Lower lobe of right lung (tissue), 2 donors: ENCODE data around the gene PYGB. TPM values are rescaled to one million over a fixed set of nuclear protein-coding genes. Genes with fewer than 3 reads are reported as not detected.

Experiments
- ATAC-seq, 2 donors: fragments of 200-7000 bp; cut with Tn5 transposase; one replicate each; pipeline ENCODE4 v1.9.1; 2020 to 2022; ENCODE audit warnings: mild to moderate bottlenecking in 2 of 2, moderate library complexity in 2 of 2
- DNase-seq: peaks from one replicate; pipeline ENCODE4 v3.0.0-alpha.2; 2020
- H3K27ac ChIP-seq: fragments of 200-600 bp; one replicate; pipeline ENCODE4 v1.8.0; 2022
- H3K27me3 ChIP-seq: fragments of 200-600 bp; one replicate; pipeline ENCODE4 v1.8.0; 2022; ENCODE audit warnings: low read depth
- H3K36me3 ChIP-seq: fragments of 200-600 bp; one replicate; pipeline ENCODE4 v1.8.0; 2022; ENCODE audit warnings: mild to moderate bottlenecking
- H3K4me1 ChIP-seq: fragments of 200-600 bp; one replicate; pipeline ENCODE4 v1.8.0; 2022
- H3K4me3 ChIP-seq: fragments of 200-600 bp; one replicate; pipeline ENCODE4 v1.8.0; 2022; ENCODE audit warnings: mild to moderate bottlenecking
- H3K9me3 ChIP-seq: fragments of 200-600 bp; one replicate; pipeline ENCODE4 v1.8.0; 2022
- CTCF ChIP-seq: fragments of 200-600 bp; IDR thresholded peaks from one replicate; pipeline ENCODE4 v1.8.0; 2022; ENCODE audit warnings: antibody characterized with exemption, mild to moderate bottlenecking
- intact Hi-C: fragments of 100-400 bp; cut with DNase I; formaldehyde crosslinking; loops from one replicate; pipeline ENCODE4 v1.11.0; 2022
- total RNA-seq: library from RNA; stranded (reverse); fragmentation: NEBNext Ultra II Directional; extraction: Animal tissue kit (Norgen Biotek cat#: 25700); gene quantifications from one replicate; pipeline ENCODE4 v1.2.1, GENCODE V29; 2021
- donor health status: DM: no; HTN: yes; CAD: no; lungs with severe emphysema.

Gene PYGB
- total RNA-seq, 1 donor from 2014 or later, result 57.5 TPM

GRCh38 chr20:25242231-25242630 lies 5.7 kb upstream of the PYGB start:
- Histone ChIP-seq H3K27ac (no peak overlapping the region), H3K36me3 (no peaks in the 10 kb centered on the region), H3K4me3 (no peak overlapping the region), H3K27me3 (no peaks in the 10 kb centered on the region), H3K9me3 (no peaks in the 10 kb centered on the region), H3K4me1 (peaks cover 23% of the 10 kb centered on the region)
- ATAC-seq (no peak), DNase-seq (no peak)
- intact Hi-C loops, result no loop called here
- TF ChIP-seq CTCF, result no peak

GRCh38 chr20:25243416-25243979 lies 4.4 kb upstream of the PYGB start:
- Histone ChIP-seq H3K9me3 (no peaks in the 10 kb centered on the region), H3K4me1 (peaks cover 14% of the 10 kb centered on the region), H3K4me3 (no peak overlapping the region), H3K27me3 (no peaks in the 10 kb centered on the region), H3K27ac (no peak overlapping the region), H3K36me3 (no peaks in the 10 kb centered on the region)
- no peak for TF ChIP-seq CTCF
- intact Hi-C loops, result no loop called here
- ATAC-seq (no peak), DNase-seq (no peak)

- no peak for TF ChIP-seq CTCF
- ATAC-seq, result no peak
- Histone ChIP-seq H3K36me3 (no peaks in the 10 kb centered on the region), H3K27me3 (no peaks in the 10 kb centered on the region), H3K4me1 (peaks cover 24% of the 10 kb centered on the region), H3K27ac (no peak overlapping the region), H3K4me3 (no peak overlapping the region), H3K9me3 (no peaks in the 10 kb centered on the region)
- DNase-seq, result no peak
- intact Hi-C loops, result no loop called here
These were observed 2.9 kb upstream of the PYGB start for GRCh38 chr20:25244976-25245375.

GRCh38 chr20:25245461-25245860 lies 2.4 kb upstream of the PYGB start:
- ATAC-seq, result no peak
- peaks cover 29% of the 10 kb centered on the region for H3K4me1 ChIP-seq
- H3K9me3 ChIP-seq, result no peaks in the 10 kb centered on the region
- intact Hi-C loops, result no loop called here
- no peak for DNase-seq
- H3K4me3 ChIP-seq, result no peak overlapping the region
- no peaks in the 10 kb centered on the region for H3K36me3 ChIP-seq
- no peaks in the 10 kb centered on the region for H3K27me3 ChIP-seq
- H3K27ac ChIP-seq, result no peak overlapping the region
- TF ChIP-seq CTCF, result no peak

GRCh38 chr20:25246182-25246999 lies 1.5 kb upstream of the PYGB start:
- no peaks in the 10 kb centered on the region for H3K36me3 ChIP-seq
- peak overlapping the region; percentile 95 for H3K4me3 ChIP-seq
- H3K4me1 ChIP-seq, result peaks cover 29% of the 10 kb centered on the region
- TF ChIP-seq CTCF, result no peak
- intact Hi-C loops, result no loop called here
- DNase-seq (no peak), ATAC-seq (no peak)
- H3K27me3 ChIP-seq, result no peaks in the 10 kb centered on the region
- H3K9me3 ChIP-seq, result no peaks in the 10 kb centered on the region
- peak overlapping the region; percentile 88 for H3K27ac ChIP-seq
